C4-2B (cell line): ENCODE results near the gene CSPG4.

Source experiments
- H3K27ac ChIP-seq: fragments of 450-650 bp; 2 replicates; pipeline ENCODE4 v1.5.1; 2017
- CTCF ChIP-seq: fragments of 450-650 bp; conservative IDR thresholded peaks from 2 replicates; pipeline ENCODE4 v1.5.1; 2017; ENCODE audit warnings: mild to moderate bottlenecking
- ZFX ChIP-seq: fragments of 450-650 bp; IDR thresholded peaks from 2 replicates; pipeline ENCODE4 v1.6.1; 2017

Gene CSPG4

GRCh38 chr15:75676688-75677464 lies 35.8 kb downstream of the CSPG4 start:
- TF ChIP-seq CTCF = no peak
- no peak for TF ChIP-seq ZFX
- no peak overlapping the region for H3K27ac ChIP-seq

GRCh38 chr15:75675579-75676404 lies 36.9 kb downstream of the CSPG4 start:
- H3K27ac ChIP-seq = no peak overlapping the region
- TF ChIP-seq CTCF (no peak), ZFX (no peak)

- TF ChIP-seq ZFX (no peak), CTCF (no peak)
- H3K27ac ChIP-seq = no peak overlapping the region
Observed at GRCh38 chr15:75674366-75674765, 38.3 kb downstream of the CSPG4 start.

- no peak for TF ChIP-seq ZFX
- TF ChIP-seq CTCF = no peak
- H3K27ac ChIP-seq = no peak overlapping the region
Observed at GRCh38 chr15:75673426-75674235, 39.0 kb downstream of the CSPG4 start.

GRCh38 chr15:75672646-75673425 lies 39.8 kb downstream of the CSPG4 start:
- TF ChIP-seq CTCF (no peak), ZFX (no peak)

GRCh38 chr15:75671730-75672602 lies 40.7 kb downstream of the CSPG4 start:
- no peak overlapping the region for H3K27ac ChIP-seq
- TF ChIP-seq CTCF = no peak

More at GRCh38 chr15:75672646-75673425, 39.8 kb downstream of the CSPG4 start:
- H3K27ac ChIP-seq = no peak overlapping the region
